ENCODE results near the gene DYNLT4.
"Not testable (repeated sequence)": the region's sequence is repeated elsewhere in the genome, so short reads cannot be mapped to it uniquely, and the experiment has no call there.

The DYNLT4 gene

GRCh38 chr1:44828003-44828651 is 21.0 kb upstream of the DYNLT4 start:
- no peak for DNase-seq

GRCh38 chr1:44827197-44828002 is 20.2 kb upstream of the DYNLT4 start:
- DNase-seq, result peak; percentile 33

DNA sequence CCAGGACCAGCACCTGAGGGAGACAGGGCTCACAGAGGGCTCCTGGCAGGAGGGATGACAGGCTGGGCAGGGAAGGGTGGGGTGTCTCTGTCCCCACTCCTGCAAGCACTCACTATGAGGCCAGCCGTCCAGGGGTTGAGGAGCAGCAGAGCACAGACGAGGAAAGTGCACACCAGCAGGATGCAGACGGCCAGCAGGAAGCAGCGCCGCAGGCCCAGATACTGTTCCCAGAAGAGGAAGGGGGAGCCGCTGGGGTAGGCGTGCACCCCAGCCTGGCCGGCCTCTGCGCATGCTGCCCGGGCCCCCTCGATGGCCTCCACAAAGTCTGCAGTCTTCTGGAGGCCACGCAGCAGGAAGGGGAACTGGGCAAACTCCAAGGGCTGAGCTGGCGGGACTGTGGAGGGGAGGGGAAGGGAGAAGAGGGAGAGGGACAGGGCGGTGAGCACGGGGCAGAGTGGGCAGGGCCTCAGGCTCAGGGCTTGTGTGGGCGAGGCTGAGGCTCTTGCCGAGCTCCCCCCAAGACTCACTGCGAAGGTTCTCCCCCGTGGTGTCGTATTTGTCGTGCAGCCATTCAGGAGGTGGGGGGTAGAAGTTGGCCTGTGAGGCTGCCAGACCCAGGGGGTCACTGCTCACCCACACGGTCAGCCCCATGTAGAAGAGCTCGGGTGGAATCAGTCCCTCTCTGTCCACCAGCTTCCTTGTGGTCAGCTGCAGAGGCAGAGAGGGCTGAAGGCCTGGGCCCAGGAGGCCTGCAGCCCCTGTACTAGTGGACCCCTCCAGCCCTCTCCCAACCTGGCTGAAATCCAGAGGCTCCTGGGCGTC is 19.4 kb upstream of the DYNLT4 start:
- peak; percentile 15 for DNase-seq

- DNase-seq, result not testable (repeated sequence)
These were observed 17.2 kb upstream of the DYNLT4 start for GRCh38 chr1:44824392-44824791.

GRCh38 chr1:44822981-44823451 is 15.9 kb upstream of the DYNLT4 start:
- no peak for DNase-seq

DNA sequence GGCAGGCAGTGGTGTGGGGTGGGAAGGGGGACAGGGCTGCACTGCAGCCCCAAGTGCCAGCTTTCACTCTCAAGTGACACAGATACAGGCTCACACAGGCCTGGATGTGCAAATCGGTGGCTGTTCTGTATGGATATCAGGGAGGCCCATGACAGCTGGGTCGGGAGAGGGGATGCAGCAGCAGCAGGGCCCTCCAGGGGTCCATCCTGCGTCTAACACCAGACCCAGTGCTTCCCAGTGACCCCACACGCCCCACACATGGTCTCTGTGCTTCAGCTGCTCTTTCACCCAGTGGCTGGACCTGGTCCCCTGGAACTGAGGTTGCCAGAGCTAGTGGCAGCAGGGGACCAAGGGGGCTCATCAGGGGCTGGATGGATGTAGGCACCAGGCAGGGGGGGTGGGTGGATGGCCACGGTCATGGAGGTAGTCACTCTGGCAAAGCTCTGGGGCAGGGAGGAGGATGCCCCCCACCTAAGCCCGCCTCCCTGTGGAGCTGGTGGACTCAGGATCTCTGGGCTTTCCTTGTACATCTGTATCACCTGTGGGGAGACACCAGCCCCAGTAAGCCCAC is 15.1 kb upstream of the DYNLT4 start:
- DNase-seq, result no peak

DNA sequence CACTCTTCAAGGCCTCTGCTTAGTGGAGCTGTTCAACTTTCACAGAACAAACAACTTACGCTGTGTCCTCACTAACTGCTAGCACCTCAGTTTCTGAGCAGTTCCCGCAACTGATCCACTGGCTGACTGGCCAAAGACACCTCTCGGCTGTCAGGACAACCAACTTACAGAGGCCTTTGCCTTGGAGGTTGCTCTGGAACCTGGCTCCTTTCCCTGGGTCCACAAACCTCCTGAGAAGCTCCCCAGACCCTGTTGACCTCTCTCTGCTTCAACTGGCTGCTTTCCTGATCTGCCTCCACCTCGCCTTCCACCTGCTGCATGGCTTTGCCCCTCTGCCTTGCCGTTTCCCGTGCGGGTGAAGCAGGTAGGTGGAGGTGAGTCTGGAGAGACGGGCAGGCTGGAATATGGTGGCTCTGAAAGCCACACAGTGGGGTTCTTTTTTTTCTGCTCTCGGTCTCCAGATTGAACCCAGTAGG is 14.1 kb upstream of the DYNLT4 start:
- no peak for DNase-seq

DNA sequence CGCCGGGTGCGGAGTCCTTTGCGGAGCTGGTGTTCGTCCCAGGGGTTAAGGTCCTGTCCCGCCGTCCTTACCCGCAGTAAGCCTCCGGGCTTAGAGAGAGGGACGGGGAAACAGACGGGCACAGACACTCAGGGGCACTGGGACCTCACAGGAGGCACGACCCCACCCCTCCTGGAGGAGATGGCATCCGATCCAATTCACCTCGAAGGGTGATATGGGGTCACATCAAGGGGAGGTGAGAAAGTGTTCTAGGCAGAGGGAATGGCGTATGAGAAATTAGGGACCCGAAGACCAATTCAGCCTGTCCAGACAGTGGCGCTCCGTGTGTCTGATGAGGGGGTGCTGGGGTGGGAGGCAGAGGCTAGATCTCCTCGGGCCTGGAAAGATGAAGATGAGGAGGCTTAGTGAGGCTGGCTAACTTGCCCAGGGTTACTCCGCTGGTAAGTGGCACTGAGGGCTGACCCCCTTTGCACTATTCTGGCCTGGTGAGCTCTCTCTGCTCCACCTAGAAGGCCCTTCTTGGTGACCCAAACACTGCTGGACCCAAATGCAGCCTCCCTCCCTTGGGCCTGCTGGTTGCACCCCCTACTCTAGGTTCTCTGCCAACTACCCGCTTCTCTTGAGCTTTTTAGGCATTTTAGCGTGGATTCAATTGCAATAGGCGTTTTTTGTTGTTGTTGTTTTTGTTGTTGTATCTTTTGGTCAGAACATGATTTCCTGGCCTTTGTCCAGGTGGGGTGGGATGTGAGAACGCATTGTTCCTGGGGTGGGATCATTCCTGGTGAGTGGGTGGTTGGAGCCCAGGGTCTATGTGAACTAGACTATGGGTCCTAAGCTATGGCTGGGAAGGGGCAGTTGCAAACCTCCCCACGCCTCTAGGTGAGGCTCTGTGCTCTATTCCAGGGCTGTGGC is 13.4 kb upstream of the DYNLT4 start:
- peak; percentile 49 for DNase-seq

- DNase-seq, result peak; percentile 94
These were observed 12.6 kb upstream of the DYNLT4 start for GRCh38 chr1:44819608-44820327.

DNA sequence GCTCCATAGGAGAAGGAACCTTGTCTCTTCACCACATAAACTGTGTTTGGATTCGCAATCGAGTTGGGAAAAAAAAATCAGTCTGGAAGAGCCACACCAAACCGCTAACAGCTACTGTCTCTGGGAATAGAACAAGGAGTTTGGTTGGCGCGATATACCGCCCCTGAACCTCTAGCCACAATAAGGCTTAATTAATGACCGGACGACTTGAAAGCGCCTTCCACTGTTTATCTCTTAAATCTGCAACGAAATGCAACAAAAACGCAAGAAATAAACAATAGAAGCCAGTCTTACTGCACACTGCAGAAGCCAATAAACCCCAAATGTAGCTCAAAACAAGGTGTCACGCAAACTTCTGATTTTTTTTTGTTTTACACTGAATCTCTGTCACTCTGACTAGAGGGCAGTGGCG is 12.1 kb upstream of the DYNLT4 start:
- DNase-seq, result peak; percentile 77

GRCh38 chr1:44817771-44818495 is 10.8 kb upstream of the DYNLT4 start:
- DNase-seq, result no peak

GRCh38 chr1:44817307-44817706 is 10.2 kb upstream of the DYNLT4 start:
- no peak for DNase-seq

DNA sequence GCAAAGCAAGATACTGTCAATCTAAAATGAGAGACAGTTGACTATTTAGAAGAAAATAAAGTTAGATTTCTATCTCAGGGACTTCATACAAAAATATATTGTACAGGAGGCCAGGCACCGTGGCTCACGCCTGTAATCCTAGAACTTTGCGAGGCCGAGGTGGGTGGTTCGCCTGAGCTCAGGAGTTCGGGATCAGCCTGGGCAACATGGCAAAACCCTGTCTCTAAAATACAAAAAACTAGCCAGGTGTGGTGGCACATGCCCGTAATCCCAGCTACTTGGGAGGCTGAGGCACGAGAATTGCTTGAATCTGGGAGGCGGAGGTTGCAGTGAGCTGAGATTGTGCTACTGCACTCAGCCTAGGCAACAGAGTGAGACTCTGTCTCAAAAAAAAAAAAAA is 8.8 kb upstream of the DYNLT4 start:
- DNase-seq, result not testable (repeated sequence)

DNA sequence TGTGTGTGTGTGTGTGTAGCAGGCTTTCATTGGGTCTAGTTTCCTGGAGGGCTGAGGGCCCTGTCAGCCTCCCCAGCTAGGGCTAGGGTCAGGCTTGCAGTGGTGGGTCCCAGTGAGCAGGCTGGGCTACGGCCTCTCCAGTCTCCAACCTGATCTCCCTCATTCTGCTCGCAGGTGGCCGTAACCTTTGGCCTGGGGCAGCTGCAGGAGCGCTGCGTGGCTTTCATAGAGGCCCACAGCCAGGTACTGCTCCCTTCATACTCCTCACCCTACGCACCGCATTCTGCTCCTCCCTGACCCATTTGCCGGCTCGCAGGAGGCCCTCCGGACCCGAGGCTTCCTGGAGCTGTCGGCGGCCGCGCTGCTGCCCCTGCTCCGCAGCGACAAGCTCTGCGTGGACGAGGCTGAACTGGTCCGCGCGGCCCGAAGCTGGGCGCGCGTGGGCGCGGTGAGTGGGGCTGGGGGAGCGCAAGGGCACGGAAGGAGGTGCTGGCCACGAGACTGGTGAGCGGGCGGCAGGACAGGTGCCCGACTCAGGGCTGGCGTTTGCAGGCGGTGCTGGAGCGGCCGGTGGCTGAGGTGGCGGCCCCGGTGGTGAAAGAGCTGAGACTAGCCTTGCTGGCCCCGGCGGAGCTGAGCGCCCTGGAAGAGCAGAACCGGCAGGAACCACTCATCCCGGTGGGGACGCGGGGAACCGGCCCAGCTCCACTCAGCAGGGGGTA is 5.8 kb upstream of the DYNLT4 start:
- DNase-seq, result peak; percentile 78

- DNase-seq, result no peak
These were observed 4.1 kb upstream of the DYNLT4 start for GRCh38 chr1:44811234-44811633.

GRCh38 chr1:44810762-44811105 is 3.6 kb upstream of the DYNLT4 start:
- not testable (repeated sequence) for DNase-seq

- no peak for DNase-seq
These were observed 3.1 kb upstream of the DYNLT4 start for GRCh38 chr1:44810101-44810761.

DNA sequence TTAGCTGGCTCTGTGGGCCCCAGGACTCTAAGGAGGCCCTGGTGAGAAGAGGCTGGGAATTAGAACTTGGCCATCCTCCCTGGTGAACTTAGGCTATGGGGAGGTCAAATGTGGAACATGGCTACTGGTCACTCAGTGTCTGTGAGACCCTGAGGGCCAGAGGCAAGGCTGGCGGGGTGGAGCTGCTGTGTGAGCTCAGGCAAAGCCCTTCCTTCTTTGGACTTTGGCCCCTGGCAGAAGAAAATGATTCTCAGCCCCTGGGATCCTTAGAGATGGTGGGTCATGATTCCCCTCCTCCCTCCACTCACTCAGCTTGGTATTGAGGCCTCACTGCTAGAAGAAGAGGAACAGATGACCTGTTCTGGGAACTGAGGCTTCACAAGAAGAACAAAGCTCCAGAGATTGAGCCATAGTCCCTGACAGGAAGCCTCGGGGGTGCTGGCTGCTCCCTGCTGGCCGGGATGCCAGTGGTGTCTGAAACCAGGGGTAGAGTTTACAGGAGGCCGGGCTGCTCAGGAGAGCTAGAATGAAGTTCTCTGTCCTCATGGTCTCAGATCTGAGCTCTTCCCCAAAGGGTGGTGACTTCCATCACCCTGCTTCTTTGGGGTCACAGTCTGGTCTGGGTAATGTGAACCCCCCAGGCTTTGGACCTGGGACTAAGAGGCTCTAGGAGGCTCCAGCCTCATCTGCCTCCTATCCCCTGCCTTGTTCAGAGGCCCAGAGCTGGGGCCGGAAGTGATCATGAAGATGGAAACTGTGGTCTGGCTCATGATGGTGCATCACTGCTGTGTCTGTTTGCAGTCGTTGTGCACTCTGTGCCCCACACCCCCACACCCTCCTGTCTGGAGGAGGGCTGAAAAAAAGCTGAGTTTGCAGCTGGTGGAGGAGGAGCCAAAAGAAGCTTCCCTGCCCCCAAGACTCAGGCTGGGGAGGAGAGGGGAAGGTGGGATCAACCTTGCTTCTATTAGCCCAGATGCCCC is 2.1 kb upstream of the DYNLT4 start:
- no peak for DNase-seq
